GM18508 (cell line): Measurements from ENCODE around the gene PTPRM.

Source experiments
- ATAC-seq: cut with Tn5 transposase; IDR thresholded peaks from one replicate; pipeline ENCODE4 v1.9.1; 2021; ENCODE audit warnings: moderate number of reproducible peaks; ENCODE audit not compliant: insufficient read depth, unreplicated experiment

Gene PTPRM

DNA sequence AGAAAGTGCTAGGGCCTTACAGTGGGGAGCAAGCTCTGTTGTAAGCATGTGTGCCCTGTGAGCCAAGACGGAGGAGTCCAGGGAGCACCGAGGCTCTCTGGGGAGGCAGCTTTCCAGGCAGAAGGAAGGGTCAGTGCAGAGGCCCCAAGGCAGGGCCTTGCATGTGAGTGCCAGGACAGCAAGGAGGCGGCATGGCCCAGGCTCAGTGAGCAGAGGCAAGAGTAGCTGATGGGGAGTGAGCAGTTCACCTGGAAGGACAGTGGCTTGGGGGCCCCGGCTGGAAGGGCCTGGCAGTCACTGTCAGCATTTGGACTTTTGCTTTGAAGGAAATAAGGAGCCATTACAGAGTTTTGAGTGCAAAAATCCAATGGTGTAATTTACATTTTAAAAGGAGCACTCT is 818.3 kb downstream of the PTPRM start:
- no peak for ATAC-seq

DNA sequence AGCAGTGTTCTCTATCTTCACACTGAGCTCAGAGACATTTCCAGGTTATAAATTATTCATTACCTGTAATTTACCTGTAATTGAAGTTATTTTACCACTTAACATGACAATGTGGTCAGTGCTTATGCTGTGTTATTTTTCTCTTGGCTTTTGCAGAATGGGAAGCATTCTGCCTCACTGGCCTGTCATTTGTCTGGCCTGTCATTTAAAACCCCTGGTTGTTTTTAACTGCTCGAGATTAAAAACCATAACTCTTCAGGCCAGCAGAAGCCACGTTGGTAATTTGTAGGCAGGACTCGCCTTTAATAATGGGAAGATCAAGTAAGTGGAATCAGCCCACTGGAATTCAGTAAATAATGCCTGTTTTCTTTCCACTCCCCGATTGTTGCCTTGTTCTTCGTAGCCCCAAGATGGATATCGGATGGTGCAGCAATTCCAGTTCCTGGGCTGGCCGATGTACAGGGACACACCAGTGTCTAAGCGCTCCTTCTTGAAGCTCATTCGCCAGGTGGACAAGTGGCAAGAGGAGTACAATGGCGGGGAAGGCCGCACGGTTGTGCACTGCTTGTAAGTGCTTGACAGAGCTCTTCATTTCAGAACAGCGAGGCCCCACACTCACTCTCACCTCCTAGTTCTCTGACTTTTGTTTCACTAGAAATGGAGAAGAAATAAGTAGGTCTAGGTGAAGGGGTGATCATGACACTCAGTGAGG is 819.7 kb downstream of the PTPRM start:
- ATAC-seq, result no peak

DNA sequence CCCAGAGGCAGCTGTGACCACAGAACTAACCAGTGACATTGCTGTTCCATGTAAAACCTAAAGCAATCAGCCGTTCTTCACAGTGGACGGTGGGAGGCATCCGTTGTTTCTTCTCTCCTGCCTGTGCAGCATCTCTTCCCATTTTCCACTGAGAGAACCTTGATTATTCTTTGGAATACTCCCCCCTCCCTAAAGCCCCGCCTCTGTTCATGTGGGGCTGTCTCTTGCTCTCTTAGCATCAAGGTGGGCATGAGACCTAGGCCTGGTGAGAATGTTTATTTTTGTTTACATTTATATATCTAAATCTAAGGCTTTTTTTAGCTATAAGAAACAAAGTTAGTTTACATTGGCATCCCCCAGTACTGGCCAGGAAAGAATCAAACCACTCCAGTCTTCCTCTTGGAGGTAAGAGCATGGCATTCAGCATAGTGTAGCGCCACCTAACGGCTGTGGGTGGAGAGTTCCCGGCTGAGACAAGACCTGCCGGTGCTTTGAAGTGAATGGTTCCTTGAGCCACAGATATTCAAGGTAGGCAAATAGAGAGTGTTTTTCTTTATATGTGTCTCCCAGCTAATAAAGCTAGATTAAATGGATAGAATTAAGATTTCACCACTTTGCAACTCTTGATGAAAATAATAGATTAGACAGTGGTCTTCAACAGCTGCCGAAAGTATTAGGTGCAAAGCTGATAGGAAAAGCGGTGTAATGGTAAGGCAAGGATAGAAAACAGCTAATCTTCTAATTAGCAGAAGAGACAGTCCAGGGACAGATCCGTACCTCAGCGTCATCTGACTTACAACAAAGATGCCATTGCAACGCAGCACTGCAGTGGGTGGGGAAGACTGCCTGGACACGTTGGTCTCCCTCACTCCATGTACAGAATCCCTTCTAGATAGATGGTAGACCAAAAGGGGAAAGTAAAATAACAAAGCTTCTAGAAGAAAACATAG is 822.5 kb downstream of the PTPRM start:
- ATAC-seq, result no peak

DNA sequence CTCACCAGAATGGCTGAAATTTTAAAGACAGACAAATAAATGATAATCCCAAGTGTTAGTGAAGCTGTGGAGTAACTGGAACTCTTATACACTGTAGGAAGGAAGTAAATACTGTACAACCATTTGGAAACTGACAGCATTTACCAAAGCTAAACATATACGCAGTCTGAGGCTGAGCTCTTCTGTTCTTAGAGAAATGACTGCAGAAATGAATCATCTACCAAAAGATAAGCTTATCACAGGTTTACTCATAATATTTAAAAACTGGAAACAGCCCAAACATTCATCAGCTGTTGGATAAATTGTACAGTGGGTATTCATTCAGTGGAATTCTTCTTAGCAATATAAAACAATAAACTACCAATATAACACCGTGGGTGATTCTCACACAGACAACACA is 824.0 kb downstream of the PTPRM start:
- ATAC-seq, result no peak

DNA sequence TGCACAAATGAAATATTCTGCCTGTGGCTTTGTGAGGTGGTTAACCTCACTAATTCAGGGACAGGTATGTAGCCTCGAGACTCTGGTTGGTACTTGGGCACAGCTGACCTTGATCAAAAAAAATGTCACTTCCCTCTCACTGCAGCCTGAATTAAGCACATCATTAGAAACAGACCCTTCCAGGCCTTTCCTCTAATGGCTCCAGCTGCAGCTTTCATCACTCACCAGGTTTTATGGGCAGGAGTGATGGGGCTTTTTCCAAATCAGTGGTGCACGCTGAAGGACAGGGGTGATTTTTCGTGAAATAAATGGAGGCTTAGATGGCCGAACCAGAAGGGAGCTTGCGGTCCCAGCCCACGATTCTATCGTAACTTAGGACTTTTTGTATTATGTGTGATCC is 829.1 kb downstream of the PTPRM start:
- ATAC-seq, result no peak

DNA sequence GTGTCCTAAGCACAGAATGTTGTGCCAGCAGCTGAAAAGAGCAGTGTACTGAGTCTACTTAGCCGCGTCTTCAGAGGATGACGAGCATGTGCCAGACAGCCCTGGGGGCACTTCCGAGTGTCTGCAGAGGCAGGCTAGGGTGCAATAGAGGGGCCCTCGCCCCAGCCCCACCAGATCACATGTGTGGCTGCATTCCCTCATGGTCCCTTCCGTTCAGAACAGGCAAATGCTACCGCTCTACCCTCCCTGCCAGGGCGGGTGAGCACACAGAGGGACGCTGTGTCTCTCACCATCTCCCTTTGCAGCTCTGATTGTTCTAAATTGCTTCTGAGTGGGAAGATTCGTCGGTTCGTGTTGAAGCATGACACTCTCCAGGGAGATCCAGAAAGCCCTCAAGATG is 829.9 kb downstream of the PTPRM start:
- ATAC-seq, result no peak

DNA sequence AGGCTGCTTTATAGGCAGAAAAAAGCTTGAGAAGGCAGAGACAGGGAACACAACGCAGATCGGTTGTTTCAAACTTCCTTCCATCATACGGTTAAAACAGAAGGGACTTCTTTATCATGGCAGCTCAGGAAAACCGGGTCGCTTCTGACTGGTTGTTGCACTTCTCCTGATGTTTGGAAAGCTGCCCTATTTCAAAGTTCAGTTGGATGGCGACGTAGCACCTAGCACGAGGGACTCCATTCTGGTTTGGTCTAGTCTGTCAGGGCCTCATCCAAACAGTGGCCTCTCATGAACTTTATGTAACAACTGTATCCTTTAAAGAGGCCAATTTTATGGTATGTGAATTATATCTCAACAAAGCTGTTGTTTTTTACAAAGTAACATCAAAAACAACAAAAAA is 832.0 kb downstream of the PTPRM start:
- no peak for ATAC-seq

DNA sequence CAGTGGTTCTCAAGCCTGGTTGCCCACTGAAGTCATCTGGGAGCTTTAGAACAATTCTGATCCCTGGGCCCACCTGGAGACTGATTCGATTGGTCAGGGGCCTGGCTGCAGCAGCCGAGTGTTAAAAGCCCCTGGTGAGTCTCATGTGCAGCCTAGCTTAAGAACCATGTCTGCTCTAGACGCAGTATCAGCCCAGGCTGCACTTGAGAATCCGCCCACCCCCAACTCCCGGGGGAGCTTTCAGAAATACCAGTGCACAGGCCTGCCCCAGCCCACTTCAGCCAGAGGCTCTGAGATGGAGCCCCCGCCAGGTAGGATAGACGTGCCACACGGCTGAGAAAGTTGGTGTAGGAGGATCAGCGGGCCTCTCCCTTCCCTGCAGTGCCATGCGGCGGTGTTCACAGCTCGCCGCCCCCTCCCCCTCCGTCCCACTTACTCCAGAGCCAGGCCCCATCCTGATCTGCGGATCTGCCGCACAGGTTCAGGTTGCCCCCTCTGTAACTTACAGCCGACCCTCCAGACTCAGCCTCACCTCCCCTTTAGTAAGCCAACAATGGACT is 833.2 kb downstream of the PTPRM start:
- no peak for ATAC-seq

DNA sequence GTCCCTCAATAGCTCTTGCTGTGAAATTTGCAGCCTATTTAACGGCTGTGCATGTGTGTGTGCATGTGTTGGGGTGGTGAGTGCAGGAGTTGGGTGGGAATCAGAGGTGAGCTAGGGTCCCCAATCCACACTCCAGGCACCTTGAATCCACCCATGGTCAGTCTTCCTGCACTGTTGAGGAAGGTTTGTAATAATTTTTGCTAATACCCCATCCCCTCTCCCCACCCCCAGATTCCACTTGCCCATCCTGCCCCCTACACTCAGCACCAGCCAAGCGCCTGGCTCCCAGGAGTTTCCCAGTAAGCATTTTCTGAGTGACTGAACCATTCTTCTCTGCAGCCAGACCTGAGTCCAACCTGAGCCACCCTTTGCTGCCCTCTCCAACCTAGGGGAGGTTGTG is 833.7 kb downstream of the PTPRM start:
- ATAC-seq, result no peak

DNA sequence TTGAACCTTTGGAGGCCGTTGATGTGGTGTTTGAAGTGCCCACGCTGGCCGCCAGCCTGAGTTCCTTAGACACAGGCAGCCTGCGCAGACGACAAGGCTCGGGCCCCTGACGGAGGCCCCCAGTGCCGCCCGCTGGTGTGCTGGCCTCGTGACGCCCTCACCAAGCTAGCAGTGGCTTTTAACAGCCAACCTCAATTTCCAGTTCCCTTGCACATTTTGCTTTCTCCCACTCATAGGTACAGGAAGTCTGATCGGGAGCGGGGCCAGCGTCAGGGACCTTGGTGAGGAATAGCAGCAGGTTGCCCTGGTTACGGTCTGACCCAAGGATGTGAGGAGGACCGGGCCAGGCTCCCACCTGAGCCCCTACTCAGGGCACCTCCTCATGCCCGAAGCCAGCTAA is 834.5 kb downstream of the PTPRM start:
- no peak for ATAC-seq

DNA sequence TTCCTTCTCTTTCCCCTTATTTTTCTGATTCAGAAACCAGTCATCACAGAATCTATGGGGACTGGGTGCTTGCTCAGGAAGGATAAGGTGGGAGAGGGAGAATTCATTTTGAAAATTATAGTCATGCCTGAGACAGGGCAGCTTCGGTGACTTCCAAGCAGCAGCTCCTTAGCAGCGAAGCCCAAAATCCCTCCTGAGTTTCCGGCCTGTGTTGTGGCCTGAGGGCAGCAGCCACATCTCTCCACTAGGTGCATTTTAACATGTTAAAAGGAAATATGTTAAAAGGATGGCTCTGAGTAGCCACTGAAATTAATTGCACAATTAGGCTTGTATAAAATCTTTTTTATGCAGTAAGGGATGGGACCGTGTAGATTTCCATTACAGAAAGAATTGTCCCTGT is 835.1 kb downstream of the PTPRM start:
- no peak for ATAC-seq

DNA sequence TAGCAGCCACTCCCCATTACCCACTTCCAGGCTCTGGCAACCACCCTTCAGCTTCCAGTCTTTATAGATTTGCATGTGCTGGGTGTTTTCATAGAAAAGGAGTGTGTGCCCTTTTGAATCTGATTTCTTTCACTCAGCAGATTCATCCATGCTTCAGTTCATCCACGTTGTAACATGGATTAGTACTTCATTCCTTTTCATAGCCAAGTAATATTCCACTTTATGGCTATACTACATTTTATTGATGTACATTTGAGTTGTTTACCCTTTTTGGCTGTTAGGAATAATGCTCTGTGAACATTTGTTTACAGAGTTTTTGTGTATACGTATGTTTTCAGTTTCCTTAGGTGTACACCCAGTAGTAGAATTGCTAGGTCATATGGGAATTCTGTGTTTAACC is 836.6 kb downstream of the PTPRM start:
- ATAC-seq, result no peak

DNA sequence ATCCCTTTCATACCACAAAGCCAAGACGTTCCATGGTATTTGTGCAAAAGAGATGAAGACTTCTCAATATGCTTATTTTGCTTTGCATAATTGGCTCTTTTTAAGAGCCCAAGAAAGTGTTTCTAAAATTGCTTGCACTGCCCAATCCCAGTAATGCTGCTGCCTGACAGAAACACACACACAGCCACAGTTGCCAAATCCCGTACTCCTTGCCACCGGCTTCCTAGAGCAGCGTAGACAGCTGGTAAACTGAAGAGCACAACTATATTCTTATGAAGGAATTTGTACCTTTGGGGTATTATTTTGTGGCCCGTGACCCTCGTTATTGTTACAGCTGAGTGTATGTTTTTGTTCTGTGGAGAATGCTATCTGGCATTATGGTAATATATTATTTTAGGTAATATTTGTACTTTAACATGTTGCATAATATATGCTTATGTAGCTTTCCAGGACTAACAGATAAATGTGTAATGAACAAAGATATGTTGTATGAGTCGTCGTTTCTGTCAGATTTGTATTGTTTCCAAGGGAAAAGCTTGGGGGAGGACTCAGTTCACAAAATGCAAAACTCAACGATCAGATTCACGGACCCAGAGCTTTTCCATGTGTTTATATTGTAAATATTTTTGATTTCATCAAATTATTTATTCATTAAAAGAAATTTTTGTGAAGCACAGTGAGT is 839.2 kb downstream of the PTPRM start:
- no peak for ATAC-seq

DNA sequence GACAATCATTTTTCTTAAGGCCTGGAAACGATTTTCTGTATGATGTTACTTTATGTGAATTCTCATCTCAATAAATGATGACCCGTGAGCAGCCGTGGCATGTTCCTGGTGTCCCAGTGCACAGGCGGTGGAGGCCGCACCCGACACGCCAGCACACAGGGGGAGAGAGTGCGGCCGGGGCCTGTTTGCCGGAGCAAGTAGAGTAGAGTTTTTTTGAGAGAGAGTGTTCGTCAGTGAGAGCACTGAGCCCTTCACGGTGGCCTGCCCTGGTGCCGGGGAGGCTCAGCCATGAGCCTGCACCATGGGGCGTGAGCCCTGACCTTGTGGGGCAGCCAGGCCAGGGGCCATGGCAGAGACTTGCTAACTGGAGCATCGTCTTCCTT is 839.7 kb downstream of the PTPRM start:
- no peak for ATAC-seq

DNA sequence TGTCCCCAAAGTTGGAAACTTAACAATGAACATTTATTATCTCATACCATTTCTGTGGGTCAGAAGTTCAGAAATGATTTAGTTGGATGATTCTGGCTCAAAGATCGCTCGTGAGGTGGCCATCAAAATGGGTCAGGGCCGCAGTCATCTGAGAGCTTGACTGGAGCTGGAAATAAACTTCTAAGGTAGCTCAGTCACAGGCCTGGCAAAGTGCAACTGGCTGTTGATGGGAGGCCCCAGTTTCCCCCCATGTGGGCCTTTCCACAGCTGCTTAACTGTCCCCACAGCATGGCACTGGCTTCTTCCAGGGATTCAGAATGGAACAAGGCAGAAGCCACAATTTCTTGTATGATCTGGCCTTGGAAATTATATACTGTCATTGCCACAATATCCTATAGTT is 842.0 kb downstream of the PTPRM start:
- ATAC-seq, result no peak

DNA sequence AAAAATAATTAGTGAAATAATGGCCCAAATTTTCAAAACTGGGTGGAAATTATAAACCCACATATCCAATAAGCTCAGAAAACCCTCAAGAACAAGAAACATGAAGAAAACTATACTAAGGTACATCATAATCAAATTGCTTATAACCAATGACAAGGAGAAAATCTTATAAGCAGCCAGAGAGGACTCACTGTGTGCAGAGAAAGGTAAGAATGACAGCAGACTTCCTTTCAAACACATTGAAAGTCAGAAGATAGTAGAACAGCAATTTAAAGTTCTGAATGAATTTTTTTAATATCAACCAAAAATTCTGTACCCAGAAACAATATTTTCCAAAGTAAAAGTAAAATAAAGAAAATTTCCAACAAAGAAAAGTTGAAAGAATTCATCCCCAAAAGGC is 844.4 kb downstream of the PTPRM start:
- ATAC-seq, result no peak

DNA sequence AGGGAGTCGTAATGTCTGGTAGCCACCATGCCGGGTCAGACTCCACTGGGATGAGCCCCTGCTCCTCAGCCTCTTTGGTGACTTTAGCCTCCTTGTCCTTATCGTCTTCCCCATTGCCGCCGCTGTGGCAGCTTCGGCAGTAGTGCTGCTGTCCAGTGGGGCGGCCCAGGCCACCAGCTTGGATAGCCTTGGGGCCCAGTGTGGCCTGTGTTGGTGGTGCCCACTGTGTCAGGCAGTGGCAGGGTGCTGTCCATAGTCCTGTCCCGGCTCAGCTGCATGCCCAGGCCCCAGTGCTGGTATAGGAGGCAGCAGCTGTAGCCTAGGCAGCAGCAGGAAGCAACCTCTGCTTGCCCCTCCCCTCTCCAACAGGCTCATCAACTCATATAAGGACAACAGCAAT is 845.0 kb downstream of the PTPRM start:
- no peak for ATAC-seq

DNA sequence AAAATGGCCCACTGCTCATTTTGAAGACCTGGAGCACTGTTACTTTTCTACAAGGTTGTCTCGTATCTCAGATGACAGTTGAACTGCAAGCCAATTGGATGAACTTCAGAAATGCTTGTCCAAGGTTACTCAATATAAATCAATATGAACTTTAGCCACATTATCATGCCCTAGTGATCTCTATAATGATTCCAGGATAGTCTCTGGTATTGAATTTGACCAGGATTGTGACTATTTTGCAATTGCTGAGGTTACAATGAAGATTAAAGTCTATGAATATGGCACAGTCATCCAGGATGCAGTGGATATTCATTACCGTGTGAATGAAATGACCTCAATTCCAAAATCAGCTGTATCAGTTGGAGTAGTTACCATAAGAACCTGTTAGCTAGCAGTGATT is 846.1 kb downstream of the PTPRM start:
- ATAC-seq, result no peak

DNA sequence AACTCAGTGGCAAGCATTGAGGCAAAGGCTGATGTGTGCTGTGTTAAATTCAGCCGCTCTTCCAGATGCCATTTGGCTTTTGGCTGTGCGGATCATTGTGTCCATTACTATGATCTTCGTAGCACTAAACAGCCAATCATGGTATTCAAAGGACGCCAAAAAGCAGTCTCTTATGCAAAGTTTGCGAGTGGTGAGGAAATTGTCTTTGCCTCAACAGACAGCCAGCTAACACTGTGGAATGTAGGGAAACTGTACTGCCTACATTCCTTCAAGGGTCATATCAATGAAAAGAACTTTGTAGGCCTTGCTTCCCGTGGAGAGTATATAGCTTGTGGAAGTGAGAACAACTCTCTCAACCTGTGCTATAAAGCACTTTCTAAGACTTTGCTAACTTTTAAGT is 846.6 kb downstream of the PTPRM start:
- ATAC-seq, result no peak

DNA sequence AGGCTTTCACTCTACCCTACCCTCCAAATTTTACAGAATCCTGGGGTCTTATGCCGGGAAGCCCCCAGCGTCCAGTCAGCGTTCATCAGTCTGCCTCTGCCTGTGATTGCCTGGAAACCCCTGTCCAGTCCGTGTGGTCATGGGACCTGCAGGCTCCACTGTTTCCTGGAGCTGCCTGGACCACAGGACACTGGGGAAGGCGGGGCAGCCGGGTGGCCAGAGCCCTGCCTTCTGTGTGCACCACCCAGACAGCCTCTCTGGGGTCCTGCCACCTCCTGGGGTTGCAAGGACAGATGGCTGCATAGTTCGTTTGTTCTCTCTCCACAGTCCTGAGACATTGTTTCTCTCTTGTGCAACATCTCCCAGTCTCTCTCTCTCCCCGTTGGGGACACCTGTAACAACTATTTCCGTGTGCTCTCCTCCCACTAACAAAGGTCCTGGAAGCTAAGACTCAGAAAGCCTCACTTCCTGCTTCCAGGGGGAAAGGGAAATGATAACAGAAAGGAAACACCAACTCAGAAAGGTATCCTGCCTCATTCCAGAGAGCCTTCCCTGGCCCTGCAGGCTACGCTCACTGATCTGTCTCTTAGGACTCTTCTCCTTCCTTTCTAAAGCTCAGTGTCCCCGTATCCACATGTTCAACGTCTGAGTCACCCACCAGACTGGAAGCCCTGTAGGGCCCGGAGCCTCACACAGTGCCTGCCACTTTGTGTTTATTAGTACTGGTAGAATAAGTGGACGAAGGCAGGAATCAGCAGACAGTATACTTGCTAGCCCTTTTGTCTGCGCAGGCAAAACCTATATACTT is 849.3 kb downstream of the PTPRM start:
- no peak for ATAC-seq
